Activated naive CD4-positive, alpha-beta T cell treated with anti-CD3 and anti-CD28 coated beads, Interleukin-2, amount 50 U/mL, for 16 hours (primary cell): ENCODE results near the gene PSMD1.
A peak's percentile ranks its signal among the peaks of the same experiment; 100 is the strongest.
"Not testable (repeated sequence)": the region's sequence is repeated elsewhere in the genome, so short reads cannot be mapped to it uniquely, and the experiment has no call there.

Experiments used
- DNase-seq: peaks from one replicate; pipeline ENCODE4 v3.0.0-alpha.2; 2020

PSMD1 gene

GRCh38 chr2:231056453-231057416, at the start of gene PSMD1:
PSMD1 (plus strand) TSS chr2:231056867; CDS start chr2:231057026, 159 bp downstream.
- DNase-seq: peak; percentile 93

- no peak for DNase-seq
Observed at GRCh38 chr2:231007286-231008098, 49.2 kb upstream of the PSMD1 start.

DNA sequence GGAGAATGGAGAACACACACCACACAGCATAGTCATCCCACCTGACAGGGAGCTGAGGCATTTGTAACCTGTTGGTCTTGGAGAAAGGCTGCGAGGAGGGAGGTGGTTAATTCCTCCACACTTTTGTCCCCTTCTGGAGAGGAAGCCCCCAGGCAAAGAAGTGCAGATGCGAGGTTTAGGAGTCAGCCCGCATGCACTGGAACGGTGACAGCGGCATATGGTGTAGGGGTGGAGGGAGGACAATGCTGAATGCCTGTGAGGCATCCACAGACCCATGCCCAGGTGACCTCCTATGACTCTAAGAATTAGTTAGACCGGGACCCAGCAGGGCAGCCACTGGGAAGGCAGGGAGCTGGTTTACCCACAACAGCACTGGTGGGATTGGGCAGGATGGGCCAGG, 48.5 kb upstream of the PSMD1 start:
- no peak for DNase-seq

DNA sequence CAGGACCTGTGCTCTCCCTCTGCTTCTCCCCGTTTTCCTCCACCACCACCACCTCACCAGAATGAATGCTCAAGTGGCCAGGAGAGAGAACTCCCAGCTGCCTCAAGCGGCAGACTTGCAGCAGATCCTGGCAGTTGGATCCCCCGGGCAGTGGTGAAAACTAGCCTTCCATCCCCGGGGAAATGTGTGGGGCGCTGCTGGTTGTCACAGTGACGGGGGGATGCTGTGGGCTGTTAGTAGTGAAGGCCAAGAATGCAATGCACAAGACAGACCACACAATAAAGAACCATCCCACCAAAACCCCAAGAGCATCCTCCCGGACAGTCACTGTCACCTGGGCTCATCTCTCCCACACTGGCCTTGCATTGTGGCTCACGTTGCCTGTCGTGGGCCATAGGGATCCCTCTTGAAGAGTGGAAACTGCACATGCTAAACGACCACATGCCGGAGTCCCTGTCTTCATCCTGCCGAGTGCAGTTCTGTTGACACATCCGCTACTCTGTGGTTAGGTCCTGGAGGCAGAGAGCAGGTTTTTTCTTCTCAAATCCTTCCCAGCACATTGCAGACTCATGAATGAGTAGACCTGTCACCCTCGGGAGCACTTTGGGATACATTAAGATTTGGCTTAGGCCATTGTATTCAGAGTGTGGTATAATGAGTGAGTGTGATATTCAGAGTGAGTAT, 47.3 kb upstream of the PSMD1 start:
- DNase-seq: no peak

- DNase-seq: no peak
Observed at GRCh38 chr2:231010201-231010730, 46.4 kb upstream of the PSMD1 start.

DNA sequence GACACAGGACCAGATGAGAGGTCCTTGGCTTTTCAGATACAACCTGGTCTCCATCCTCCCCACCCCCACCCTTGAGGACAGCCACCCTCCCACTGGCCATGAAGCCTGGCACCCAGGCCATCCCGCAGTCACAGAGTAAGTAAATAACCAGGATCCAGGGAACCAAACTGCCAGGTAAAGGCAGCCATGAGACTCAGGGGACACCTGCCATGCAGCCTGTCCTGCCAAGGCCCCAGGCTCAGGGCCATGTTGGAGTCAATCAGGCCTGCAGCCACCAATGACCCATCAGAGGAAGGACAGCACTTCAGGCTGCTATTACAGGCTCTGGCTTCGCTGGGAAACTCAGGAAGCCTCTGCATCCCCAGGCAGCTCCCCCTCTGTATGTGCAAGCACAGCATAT, 45.1 kb upstream of the PSMD1 start:
- DNase-seq: no peak

DNA sequence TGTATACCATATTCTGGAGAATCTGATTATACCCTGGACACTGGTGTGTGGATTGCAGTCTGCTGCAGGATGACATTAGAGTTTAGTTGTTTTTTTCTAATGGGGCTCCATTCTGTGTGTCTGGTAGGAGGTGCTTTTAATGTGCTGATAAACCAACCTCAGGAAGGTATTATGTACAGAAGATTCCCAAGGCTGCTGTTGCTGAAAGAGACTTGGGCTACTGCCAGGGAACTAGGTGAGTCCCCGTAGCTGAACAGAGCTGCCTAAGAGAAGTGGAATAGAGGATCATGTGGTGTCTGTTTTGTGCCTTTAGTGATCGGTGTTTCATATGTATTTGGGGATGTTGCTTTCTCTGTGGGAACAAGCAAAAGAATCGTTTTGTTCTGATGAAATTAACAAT, 44.2 kb upstream of the PSMD1 start:
- DNase-seq: no peak

- no peak for DNase-seq
Observed at GRCh38 chr2:231013820-231014219, 42.8 kb upstream of the PSMD1 start.

- DNase-seq: no peak
Observed at GRCh38 chr2:231015478-231015877, 41.2 kb upstream of the PSMD1 start.

DNA sequence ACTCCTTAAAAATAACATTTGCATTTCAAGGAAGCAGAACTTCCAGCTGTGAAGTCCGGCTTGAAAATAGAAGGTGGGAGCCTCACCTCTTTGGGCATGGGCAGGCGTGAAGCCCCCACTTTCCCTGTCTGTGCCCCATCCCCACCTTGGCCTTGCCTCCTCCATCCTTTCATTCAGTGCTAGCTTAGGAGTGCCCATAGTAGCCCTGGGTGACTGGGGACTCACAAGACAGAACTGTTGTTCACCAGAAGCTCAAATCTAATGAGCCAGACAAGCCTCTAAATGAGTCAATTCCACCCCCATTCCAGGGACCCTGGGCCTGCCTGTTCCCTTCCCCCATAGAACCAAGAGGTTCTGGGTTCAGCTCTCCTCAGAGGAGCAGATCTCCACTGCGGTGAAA, 40.7 kb upstream of the PSMD1 start:
- no peak for DNase-seq

- no peak for DNase-seq
Observed at GRCh38 chr2:231016566-231017230, 40.0 kb upstream of the PSMD1 start.

DNA sequence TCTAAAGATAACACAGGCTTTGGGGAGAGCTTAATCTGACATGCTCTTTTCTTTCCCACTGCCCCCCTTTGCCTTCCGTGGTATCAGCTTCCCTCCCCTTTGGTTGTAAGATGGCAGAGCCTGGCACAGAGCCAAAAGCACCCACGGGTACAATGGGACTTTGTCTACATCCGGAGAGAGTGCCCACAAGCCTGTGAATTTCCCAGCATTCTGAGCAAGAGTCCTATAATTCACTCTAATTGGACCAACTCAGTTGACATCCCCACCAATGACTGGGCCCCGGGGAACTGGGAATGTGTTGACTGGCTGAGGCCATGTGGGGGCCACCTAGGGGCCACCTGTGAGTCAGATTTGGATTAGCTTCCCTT, 39.5 kb upstream of the PSMD1 start:
- DNase-seq: no peak

GRCh38 chr2:231018184-231018583, 38.5 kb upstream of the PSMD1 start:
- no peak for DNase-seq

DNA sequence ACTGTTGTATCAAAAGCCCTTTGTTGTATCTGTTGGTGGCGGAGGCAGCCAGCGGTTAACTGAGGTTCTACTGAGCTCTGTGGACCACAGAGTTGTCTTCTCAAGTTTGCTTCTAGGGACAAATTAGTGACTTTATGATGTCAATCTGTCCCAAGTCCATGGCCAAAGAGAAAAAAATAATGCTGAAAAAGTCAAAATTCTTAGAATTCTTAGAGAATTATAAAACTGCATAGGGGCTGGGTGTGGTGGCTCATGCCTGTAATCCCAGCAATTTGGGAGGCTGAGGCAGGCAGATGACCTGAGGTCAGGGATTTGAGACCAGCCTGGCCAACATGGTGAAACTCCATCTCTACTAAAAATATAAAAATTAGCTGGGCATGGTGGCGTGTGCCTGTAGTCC, 31.6 kb upstream of the PSMD1 start:
- not testable (repeated sequence) for DNase-seq

DNA sequence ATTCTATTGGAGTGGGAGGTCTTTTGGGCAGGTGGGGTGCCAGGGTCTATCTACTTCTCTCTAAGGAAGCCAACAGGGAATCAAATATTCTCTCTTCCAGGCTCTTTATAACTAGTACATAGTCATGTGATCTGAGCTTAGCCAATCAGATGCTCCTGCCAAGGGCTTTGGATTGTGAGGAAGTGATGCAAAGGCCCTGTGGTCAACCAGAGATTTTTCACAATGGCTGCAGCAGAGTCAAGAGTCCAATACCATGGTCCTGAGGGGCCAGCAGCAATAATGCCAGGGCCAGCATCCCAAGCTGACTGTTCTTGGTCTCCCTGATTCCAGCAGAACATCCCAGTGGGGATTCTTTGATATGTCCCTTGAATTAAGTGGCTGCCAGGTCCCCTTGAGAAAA, 27.8 kb upstream of the PSMD1 start:
- DNase-seq: no peak

- DNase-seq: no peak
Observed at GRCh38 chr2:231029563-231029962, 27.1 kb upstream of the PSMD1 start.

GRCh38 chr2:231030725-231031124, 25.9 kb upstream of the PSMD1 start:
- no peak for DNase-seq

- DNase-seq: no peak
Observed at GRCh38 chr2:231032575-231033140, 24.0 kb upstream of the PSMD1 start.

GRCh38 chr2:231033147-231034132, 23.2 kb upstream of the PSMD1 start:
- no peak for DNase-seq

DNA sequence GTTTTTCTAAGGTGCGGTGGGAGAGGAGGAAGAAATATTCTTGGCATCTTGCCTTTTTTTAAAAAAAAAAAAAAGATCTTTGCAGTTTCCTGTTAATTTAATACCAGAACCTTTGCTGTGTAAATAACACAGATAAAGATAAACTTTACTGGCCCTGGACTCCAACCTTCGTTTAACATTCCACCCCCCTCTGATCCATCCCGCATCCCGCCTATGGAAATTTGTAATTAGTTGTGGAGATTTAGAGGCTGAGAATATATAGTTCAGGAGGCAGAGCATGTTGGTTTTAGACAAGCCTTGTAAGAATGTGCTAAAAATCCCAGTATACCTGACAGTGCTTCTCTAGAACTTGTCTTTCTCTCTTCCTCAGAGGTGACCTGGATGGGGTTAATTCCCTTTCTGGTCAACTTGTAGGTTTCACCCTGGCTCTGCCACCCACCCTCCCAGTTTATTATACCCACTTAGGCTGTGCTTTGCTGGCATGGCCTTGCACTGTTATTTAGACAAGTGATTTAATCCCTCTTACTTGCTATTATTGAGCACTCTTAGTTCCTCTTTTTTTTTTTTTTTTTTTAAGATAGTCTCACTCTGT, 22.3 kb upstream of the PSMD1 start:
- no peak for DNase-seq
